ENCODE measurements around the gene ETV1.
"Not testable (repeated sequence)": the region's sequence is repeated elsewhere in the genome, so short reads cannot be mapped to it uniquely, and the experiment has no call there.

Gene ETV1

GRCh38 chr7:13920053-13920697 lies 69.3 kb downstream of the ETV1 start:
- DNase-seq = no peak

DNA sequence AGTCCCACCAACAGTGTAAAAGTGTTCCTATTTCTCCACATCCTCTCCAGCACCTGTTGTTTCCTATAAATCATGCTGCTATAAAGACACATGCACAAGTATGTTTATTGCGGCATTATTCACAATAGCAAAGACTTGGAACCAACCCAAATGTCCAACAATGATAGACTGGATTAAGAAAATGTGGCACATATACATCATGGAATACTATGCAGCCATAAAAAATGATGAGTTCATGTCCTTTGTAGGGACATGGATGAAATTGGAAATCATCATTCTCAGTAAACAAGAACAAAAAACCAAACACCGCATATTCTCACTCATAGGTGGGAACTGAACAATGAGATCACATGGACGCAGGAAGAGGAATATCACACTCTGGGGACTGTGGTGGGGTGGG lies 71.1 kb downstream of the ETV1 start:
- DNase-seq = not testable (repeated sequence)

- not testable (repeated sequence) for DNase-seq
Measured at GRCh38 chr7:13917103-13917502, 72.4 kb downstream of the ETV1 start.

- DNase-seq = no peak
Measured at GRCh38 chr7:13915891-13916290, 73.6 kb downstream of the ETV1 start.

DNA sequence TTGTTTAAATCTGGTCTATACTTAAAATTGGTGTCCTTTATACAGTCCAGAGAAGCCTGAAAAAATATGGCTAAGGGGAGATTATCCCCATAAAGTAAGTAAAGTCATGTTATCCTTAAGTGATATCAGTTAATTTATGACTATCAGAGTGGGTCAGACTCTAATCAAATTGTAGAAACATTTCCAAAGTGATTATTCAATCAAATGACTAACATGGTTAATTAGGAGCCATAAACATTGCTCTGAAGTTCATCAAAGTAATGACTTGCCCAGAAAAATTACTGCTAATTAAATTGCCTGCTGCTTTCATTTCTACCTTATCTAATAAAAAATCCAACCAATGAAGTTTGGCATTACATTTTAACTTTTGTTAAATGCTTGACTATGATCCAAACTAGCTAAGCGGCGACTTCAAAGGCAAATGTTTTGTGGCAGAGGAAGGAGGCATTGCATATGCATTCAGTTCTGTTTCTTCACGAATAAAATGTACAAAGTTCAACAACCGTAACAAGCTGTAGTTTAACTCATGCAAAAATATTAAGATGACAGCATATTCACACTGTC lies 76.7 kb downstream of the ETV1 start:
- no peak for DNase-seq

- no peak for DNase-seq
Measured at GRCh38 chr7:13911909-13912308, 77.6 kb downstream of the ETV1 start.

- no peak for DNase-seq
Measured at GRCh38 chr7:13910805-13911551, 78.5 kb downstream of the ETV1 start.

- peak; percentile 33 for DNase-seq
Measured at GRCh38 chr7:13908667-13909397, 80.6 kb downstream of the ETV1 start.

- no peak for DNase-seq
Measured at GRCh38 chr7:13907831-13908230, 81.6 kb downstream of the ETV1 start.

GRCh38 chr7:13904689-13905088 lies 84.8 kb downstream of the ETV1 start:
- DNase-seq = no peak

DNA sequence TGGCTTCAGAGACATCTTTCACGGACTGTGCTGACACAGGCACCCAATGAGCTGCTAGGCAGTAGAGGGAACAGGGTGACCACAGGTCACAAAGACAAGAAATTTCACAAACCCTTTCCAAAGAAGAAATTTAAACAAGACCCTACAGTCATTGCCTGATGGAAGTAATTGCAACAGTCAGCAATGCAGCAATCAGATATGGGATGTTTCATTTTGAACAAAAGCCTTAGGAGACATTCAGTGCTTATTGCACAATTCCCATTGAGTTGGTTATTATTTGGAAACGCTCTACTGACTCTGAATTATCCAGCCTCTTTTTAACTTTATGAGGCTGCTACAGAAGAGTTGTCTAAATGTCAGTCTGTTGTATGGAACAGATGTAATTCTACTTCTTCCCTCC lies 85.5 kb downstream of the ETV1 start:
- no peak for DNase-seq

DNA sequence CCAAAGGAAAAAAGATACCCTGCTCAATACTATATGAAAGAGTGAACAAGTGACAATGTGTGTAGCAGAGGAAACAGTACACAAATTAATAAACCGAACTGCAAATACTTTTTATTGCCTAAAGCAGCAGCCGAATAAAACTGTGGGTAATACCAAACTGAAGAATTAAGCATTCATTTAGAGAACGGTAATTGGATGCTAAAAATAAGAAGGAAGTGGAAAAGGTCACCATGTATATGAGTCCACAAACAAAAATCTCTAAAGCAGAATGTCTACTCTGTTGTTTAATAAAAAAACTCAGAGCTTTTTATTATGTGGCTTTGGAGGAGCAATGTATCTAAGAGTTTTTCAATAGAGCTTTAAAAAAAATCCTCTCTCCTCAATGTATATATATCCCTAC lies 87.9 kb downstream of the ETV1 start:
- DNase-seq = no peak

- no peak for DNase-seq
Measured at GRCh38 chr7:13898957-13899670, 90.4 kb downstream of the ETV1 start.

DNA sequence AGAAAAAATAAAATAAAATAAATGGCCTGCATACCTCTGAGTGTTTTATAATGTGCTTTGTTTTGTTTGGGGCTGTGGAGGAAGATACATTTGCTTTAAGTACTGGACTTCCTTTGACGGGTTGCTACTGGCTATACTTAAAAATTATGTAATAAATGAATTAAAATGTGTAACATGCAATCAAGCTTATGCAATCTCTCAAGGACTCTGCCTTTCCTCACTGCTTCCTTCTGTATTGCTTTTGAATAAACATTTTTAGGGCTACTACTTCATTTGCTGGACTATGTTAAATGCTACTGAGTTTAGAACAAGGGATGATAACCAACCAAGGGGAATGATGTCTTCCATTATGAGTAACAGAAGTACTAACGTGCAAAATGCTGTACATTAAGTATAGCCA lies 91.6 kb downstream of the ETV1 start:
- no peak for DNase-seq

GRCh38 chr7:13894954-13895353 lies 94.5 kb downstream of the ETV1 start:
- DNase-seq = no peak

DNA sequence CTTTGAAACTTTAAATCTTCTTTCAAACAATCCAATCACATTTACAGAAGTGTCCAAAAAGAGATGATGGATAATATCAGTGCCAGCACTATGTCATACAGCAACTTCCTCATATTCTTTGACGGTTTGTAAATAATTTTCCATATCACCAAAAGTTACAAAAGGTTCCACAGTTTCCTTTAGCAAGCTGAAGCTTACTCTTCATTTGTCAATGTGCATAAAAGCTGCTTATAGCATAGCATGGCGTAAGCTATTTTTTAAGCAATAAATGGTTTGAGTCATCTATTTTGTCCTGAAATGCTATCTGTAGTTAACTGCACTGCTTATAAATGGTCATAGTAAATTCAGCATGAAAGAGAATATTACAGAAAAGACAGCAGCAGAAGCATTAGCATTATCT lies 95.1 kb downstream of the ETV1 start:
- DNase-seq = no peak

GRCh38 chr7:13890793-13891192 lies 98.7 kb downstream of the ETV1 start:
- DNase-seq = no peak

DNA sequence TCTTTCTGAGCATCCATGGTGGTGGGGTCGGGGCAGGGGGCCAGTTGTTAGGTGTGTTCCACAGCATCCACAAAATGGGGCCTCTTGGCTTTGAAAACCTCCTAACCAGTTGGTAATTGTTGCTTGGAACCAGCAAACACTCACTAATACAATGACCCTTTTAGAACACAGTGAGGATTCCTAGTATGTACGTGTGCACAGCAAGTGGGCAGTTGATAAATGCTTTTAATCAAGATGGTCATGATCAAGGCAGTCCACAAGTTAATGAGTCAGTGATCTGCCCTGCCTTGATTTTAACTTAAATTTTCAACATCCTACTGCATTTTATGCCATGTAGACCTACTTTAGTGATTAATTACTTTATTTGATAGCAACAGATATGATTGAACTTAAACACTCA lies 103.1 kb downstream of the ETV1 start:
- no peak for DNase-seq

DNA sequence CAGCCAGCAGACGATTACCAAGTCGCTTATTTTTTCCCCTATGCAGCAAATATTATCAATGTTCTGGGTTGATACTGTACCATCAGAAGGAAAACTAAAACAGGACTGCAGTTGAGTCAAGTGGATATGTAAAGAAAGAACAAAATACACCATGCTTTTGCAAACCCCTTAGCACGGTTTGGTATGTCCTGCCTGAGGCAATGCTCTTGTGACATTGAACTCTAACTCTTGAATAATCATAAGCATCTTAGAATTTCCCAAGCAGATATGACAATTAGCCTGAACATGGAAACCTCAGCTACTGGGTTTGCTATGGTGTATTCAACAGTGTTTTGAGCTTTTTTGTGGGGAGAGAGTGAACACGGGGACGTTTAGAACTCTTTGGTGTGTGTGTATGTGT lies 107.4 kb downstream of the ETV1 start:
- no peak for DNase-seq

DNA sequence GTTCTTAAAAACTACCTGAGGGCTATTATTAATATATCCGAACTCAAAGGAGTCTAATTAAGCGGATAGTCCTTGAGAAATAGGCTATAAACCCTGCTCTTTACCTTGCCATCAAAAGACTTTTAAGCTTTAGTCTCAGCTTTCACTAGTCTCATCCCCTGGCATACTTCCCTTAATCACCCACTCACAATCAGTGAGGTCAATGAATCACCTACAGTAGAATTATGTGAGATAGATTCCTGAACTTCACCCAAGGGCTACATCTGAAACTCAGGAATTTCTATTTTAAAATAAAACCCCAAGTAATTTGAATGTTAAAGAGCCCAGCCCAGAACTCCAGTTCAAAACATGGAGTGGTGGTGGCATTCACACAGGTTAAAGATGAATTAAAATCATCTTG lies 108.7 kb downstream of the ETV1 start:
- DNase-seq = no peak

- DNase-seq = no peak
Measured at GRCh38 chr7:13879994-13880686, 109.3 kb downstream of the ETV1 start.

GRCh38 chr7:13879143-13879542 lies 110.3 kb downstream of the ETV1 start:
- no peak for DNase-seq

Data from NK-92 treated with Interleukin-12 subunit alpha and Interleukin-12 subunit beta, amount 100 ng/mL, for 24 hours (cell line).